HG03442 (cell line): Measurements from ENCODE around the gene LYPLAL1.
A peak's percentile ranks its signal among the peaks of the same experiment; 100 is the strongest.
"Not testable (repeated sequence)": the region's sequence is repeated elsewhere in the genome, so short reads cannot be mapped to it uniquely, and the experiment has no call there.

Source experiments
- ATAC-seq: cut with Tn5 transposase; IDR thresholded peaks from one replicate; pipeline ENCODE4 v1.9.1; 2021; ENCODE audit warnings: mild to moderate bottlenecking, moderate library complexity; ENCODE audit not compliant: unreplicated experiment

LYPLAL1 gene

DNA sequence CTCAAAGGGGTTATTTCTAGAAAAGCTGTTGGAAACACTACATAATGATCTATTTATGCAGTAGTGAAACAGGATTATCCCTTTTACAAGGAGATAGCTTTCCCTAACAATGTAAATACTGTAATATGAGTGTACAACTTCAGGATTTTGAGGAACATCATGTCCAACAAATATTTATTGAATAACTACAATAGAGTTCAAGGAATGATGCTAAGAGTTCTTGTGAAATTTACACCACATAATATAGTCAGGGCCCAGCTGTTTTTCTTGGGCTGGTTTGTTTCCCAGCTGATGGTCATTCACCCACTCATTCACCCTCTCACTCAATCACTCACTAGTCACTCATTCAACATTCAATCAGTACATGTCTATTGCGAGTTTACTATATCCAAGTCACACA lies 12.3 kb upstream of the LYPLAL1 start:
- no peak for ATAC-seq

GRCh38 chr1:219163401-219163954 lies 10.2 kb upstream of the LYPLAL1 start:
- ATAC-seq = no peak

DNA sequence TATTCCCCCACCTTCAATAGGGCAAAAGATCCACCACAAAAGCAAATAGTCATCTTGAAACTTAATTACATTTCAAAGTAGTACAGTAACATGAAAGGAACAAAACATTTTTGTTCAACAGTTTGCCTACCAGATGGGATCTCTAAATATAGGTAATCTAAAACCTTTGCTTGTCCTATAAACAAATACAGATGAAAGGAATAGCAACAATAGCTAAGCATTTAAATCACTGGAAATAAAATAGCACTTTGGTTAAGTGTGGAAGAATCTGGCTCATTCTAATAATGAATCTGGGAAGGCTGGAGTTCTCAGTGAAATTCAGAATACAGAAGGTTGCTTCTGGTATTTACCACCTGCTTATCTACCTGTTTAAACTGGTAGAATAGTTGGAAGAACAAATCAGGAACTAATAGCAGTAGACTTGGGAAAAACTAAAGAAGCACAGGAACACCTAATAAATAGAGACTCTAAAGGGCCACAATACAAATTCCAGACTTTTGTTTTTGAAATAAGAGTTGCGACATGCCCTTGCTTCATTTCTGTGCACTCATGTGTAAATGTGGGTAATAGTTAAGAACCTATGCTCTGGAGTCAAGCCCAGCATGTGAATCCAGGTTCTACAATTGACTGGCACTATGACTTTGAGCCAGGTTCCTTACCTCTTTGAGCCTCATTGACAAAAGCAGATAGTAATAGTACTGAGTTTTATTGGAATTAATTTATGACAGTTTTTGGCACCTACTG lies 2.3 kb upstream of the LYPLAL1 start:
- ATAC-seq = no peak

- ATAC-seq = no peak
Measured at GRCh38 chr1:219172821-219173220, 857 bp upstream of the LYPLAL1 start.

DNA sequence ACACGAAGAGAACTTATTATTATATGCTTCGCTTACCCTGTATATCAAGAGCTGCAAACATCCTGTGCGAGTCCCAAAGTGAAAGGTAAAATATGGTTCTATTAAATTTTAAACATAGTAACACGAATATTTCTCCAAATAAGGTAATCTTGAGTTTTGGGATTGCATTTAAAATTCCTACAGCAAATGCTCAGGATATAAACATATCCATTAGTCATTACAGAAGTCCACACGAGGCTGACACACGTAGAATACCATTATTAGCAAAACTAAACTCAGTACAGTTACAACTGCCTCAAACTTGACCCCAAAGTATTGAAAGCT lies 282 bp upstream of the LYPLAL1 start:
- peak; percentile 1 for ATAC-seq

DNA sequence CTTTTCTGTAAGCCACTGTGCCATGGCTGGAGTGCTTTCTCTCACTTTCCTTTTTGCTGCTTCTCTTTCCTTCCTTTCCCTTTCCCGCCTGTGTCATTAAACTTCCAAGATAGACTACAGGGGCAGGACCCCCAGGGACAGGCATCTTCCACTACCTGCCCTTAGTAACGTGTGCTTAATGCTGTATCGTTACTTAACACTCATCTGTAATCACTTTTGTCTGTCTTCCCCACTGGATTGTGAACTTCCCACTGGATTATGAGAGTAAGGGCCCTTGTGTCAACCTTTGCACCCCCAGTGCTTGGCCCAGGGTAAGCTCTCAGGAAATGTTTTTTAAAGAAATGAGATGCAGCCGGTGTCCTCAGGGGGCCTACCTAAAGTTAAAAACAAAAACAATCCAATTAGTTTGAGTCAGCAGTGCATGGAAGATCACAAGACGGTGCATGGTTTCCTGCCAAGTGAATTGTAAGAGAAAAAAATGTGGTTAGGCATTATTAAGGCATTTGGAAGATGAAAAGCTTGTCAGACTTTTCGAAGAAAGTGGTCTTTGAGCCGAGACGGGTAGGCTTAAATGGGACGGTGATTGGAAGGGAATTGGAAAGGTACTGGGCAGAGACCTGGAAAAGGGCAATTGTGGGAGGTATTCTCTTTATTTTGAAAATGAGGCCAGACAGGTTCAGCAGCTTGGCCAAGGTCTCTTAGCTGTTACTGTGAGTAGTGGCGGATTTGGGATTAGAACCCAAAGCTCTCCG lies 958 bp downstream of the LYPLAL1 start:
- peak; percentile 26 for ATAC-seq

DNA sequence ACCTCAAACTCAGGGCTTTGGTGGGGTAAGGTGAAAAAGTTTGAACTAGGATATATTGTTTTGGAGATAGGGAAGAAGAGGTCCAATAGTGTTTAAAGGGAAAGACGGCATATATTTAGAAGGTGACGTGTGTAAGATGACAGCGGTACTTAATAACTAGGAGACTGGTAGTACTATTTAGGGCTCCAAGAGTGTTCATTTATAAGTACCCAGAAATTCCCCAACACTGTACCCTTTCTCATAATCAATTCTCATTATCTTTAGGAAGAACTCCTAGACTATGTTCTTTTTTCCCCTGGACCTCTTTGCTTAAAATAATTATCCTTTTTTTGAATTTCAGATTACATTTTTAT lies 1.5 kb downstream of the LYPLAL1 start:
- ATAC-seq = no peak

DNA sequence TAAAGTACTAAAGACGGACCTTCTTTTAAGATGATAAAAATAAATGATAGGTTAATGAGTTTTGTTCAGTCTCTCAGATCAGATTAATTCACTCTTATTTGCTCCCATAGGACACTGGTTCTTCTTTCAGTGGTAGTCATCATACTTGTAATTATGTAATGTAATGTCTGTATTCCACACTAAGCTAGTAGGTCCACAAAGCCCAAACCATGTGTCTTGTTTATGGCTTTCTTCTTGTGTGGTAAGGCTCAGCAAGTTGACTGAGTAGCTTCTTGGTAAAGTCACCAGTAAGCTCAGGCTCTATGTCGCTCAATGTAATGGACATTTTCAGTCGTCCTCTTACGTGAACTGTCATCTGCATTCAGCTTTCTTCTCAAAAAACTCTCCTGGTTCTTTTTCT lies 2.5 kb downstream of the LYPLAL1 start:
- no peak for ATAC-seq

DNA sequence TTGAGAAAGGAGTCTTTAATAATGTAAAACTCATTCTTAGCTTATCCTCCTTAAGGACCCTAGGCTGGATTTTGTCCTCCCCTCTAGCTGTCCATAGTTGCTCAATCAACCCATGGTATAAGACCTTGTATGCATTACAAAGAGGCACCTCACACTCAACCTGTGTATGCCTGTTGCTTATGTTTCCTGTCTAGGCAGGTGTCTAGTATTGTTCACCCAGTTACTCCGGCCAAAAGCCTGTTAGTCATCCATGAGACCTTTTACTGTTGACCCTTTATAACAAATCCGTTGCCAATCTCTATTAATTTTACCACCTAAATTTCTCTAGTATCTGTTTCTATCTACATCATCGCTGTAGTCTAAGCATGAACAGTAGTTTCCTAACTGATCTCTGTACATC lies 3.7 kb downstream of the LYPLAL1 start:
- ATAC-seq = peak; percentile 30

DNA sequence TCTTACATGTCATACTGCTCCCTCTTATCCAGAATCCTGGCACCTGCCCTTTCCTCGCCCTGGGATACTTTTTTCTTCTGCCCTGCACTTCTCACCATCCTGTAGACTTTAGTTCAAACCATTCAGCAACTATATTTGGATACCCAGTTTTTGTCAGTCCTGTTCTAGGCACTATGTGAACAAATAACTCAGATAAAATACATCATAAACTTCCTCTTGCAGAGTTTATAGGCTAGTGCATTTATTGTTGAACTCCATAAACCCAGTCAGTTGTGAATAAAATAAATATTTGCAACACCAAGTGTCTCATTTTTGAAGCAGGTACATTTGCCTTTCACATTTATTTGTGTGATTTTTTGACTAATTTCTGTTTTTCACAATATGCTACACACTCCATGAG lies 4.3 kb downstream of the LYPLAL1 start:
- no peak for ATAC-seq

- no peak for ATAC-seq
Measured at GRCh38 chr1:219179293-219179692, 5.6 kb downstream of the LYPLAL1 start.

DNA sequence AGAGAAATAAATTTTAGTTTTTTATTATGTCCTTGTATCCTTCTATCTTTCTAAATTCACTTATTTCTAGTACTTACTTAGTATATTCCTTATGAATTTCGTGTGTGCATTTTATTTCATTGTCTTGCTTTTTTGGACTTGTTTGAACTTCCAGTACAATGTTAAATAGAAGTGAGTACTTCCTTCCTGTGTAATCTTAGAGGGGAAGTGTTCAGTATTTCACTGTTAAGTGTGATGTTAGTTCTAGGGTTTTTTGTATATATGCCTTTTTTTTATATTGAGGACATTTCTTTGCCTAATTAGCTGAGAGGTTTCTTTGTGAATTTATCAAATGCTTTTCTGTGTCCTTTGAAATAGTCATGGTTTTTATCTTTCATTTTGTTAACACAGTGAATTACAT lies 10.7 kb downstream of the LYPLAL1 start:
- ATAC-seq = no peak

- ATAC-seq = peak; percentile 14
Measured at GRCh38 chr1:219185486-219186117, 11.9 kb downstream of the LYPLAL1 start.

GRCh38 chr1:219188331-219188803 lies 14.7 kb downstream of the LYPLAL1 start:
- peak; percentile 24 for ATAC-seq

DNA sequence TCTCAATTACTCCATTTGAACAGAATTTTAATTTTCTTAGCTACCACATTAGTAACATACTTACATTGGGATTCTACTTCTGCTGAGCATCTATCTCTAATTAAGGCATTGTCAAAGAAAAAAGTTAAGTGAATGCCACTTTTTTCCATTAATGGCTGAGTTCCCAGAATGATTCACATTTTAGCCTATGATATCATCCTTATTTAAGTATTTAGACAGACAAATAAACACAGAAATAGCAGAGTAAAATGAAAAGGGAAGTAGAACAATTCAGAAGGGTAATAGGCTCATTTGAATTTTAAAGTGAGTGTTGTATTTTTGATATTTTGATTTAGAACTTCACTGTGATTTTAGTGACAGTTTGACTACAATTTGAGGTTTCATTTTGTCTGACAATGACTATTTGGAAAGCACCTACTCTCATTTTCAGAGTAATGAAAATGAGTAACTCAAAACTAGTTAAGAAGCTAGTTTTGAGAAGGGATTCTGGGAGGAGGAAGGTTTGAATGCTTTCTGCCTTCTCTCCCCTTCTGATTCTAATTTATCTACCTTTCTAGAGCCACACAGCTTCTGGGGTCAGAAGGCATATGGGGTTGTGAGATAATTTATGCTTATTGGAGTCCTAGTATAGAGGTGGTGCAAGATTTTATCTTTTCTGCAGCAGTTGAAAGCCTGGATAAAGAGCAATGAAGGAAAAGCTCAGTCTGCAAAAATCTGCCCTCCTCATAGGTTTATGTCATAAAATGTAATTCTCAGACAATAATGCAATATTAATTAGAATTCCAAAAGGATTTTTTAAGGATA lies 15.5 kb downstream of the LYPLAL1 start:
- ATAC-seq = peak; percentile 73

- no peak for ATAC-seq
Measured at GRCh38 chr1:219189952-219190351, 16.3 kb downstream of the LYPLAL1 start.

GRCh38 chr1:219190605-219191004 lies 16.9 kb downstream of the LYPLAL1 start:
- no peak for ATAC-seq

GRCh38 chr1:219195833-219196232 lies 22.2 kb downstream of the LYPLAL1 start:
- ATAC-seq = not testable (repeated sequence)

GRCh38 chr1:219201656-219202055 lies 28.0 kb downstream of the LYPLAL1 start:
- ATAC-seq = no peak

DNA sequence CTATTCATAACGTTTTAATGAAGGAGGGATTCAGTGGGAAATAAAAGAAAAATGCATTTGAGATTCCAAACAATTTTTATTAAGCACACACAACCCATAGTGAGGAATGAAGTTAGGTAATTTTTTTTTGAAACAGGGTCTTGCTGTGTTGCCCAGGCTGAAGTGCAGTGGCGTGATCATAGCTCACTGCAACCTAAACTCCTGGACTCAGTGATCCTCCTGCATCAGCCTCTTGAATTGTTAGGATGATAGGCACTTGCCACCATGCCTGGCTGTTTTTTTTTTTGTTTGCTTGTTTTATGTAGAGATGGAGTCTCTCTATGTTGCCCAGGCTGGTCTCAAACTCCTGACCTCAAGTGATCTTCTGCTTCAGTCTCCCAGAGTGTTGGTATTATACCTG lies 28.9 kb downstream of the LYPLAL1 start:
- no peak for ATAC-seq

DNA sequence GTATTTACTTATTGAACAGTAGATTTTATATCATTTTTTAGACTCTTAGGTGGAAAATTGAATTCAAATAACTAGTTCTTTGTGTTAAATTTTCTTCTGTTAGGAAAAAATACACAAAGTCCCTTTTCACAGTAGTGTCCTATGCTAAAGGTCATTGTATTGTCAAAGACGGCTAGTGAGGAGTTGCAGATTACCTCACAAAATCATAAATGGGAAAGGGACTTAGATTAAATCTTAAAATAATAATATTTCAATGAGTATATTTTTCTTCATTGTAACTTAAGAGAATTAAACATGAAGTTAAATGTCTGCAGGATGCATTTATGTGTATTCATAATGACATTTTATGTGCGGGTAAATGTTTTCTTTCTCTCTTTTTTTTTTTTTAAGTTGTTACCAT lies 32.7 kb downstream of the LYPLAL1 start:
- no peak for ATAC-seq
